ENCODE measurements around the gene SPR. TPM values are rescaled to one million over a fixed set of nuclear protein-coding genes. Genes with fewer than 3 reads are reported as not detected.

Gene SPR
- total RNA-seq, 1 experiment from 2014 or later: 37.9 TPM

DNA sequence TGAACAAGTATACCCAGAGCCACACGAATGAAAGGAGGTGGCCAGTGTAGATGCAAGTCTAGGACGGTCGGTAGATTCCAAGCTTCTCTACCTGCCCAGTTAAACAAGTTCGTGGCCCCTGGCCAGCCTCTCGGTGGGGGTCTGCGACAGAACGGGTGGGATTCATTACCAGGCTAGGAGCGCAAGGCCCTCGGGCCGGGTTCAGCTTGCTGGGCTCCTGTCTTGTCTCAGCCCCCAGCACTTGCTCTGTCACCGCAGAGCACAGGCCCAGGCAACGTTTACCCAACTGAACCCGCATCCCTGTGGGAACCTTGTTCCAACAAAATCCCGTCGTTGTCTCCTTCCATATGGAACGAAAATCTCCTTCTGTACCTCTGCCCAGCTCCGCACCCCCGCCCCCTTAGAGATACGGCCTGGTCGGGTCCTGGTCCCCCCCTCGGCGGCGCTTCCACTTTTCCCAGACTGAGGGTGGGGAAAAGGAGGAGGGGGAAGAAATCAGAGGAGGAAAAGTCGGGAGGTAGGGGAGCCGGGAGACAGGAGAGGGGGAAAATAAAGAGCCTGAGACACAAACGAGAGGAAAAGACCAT, 28.2 kb downstream of the SPR start:
- DNase-seq (ENCODE audit: low read depth): no peak

- no peak for DNase-seq (ENCODE audit: low read depth)
Observed at GRCh38 chr2:72915907-72916742, 28.9 kb downstream of the SPR start.

- no peak for DNase-seq (ENCODE audit: low read depth)
Observed at GRCh38 chr2:72916743-72917137, 29.5 kb downstream of the SPR start.

- DNase-seq (ENCODE audit: low read depth): no peak
Observed at GRCh38 chr2:72917138-72917876, 30.1 kb downstream of the SPR start, which contains the start of gene EMX1. TSS of gene EMX1 (plus strand) at chr2:72917519. CDS start at chr2:72917853, 334 bp downstream.

GRCh38 chr2:72917877-72918553, 30.8 kb downstream of the SPR start:
- no peak for DNase-seq (ENCODE audit: low read depth)

- no peak for DNase-seq (ENCODE audit: low read depth)
Observed at GRCh38 chr2:72919414-72920317, 32.5 kb downstream of the SPR start.

- DNase-seq (ENCODE audit: low read depth): no peak
Observed at GRCh38 chr2:72920318-72921087, 33.3 kb downstream of the SPR start.

- DNase-seq (ENCODE audit: low read depth): no peak
Observed at GRCh38 chr2:72921088-72921851, 34.1 kb downstream of the SPR start.

DNA sequence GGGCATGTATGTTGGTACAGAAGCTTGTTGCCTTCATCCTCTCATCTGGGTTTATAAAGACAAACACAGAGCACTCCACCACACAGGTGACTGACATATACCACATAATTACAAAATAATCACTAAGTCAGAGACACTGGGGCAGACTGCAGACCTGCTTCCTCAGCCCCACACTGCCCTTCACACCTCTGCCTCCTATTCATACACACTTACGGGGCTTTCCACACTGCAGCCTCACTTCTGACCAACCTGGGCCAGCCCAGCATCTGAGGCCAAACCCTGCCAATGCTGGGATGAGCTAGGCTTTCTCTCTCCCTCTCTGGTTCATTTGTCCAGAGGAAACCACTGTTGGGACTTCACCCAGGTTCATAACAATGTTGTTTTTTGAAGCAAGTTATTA, 34.6 kb downstream of the SPR start:
- DNase-seq (ENCODE audit: low read depth): no peak

GRCh38 chr2:72923833-72924352, 36.7 kb downstream of the SPR start:
- no peak for DNase-seq (ENCODE audit: low read depth)

DNA sequence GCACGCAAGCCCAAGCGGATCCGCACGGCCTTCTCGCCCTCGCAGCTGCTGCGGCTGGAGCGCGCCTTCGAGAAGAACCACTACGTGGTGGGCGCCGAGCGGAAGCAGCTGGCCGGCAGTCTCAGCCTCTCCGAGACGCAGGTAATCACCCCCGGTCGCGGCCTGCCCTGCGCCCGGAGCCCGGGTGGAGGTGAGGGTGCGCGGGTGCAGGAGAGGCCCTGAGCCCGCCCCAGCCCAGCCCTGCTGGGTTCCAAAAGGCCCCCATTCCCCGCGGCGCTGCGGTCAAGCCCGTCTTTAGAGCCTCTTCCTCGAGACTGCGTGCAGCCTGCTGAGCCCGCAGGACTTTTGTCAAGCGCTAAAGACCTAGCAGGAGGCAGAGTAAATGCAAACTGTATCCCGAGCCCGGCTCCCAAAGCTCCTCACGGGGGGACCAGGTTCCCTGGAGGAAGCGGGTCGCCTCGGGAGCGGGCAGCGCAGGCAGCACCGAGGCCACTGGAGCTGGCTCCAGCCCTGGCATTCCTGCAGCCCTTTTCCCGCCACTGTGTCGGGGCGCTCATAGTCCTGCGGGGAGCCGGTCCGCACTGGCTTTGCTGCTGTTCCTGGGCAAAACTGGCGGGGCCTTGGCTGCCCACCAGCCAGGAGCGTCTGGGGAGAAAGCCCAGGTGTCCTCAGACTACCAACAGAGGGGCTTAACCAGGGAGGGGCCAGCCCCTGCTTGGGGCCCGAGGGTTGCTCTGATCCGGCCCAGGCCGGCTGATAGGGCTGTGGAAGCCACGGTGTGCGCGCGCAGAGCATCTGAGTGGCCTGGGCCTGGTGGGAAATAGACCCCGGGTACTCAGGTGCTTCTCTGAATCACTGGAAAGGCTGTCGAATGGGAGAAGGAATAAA, 37.4 kb downstream of the SPR start:
- no peak for DNase-seq (ENCODE audit: low read depth)

GRCh38 chr2:72925328-72925943, 38.2 kb downstream of the SPR start:
- DNase-seq (ENCODE audit: low read depth): no peak

DNA sequence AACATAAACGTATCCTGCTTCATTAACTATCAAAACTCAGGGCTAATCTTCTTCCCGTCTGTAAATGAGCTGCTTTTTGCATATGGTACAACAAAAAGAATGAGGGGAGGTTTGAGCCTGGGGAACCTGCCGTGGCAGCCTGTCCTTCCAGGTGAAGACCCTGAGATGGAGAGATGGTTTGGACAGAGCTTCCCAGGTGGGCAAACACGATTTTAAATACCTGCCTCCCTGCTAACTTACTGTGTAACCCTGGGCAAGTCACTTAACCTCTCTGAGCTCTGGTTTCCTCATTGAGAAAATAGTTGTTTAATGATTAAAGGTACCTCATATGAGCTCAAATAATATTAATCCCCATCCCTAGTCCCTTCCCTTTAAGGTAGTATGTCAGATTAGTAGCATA, 39.2 kb downstream of the SPR start:
- DNase-seq (ENCODE audit: low read depth): no peak

GRCh38 chr2:72926811-72927465, 39.7 kb downstream of the SPR start:
- no peak for DNase-seq (ENCODE audit: low read depth)

GRCh38 chr2:72927619-72928550, 40.7 kb downstream of the SPR start:
- no peak for DNase-seq (ENCODE audit: low read depth)

DNA sequence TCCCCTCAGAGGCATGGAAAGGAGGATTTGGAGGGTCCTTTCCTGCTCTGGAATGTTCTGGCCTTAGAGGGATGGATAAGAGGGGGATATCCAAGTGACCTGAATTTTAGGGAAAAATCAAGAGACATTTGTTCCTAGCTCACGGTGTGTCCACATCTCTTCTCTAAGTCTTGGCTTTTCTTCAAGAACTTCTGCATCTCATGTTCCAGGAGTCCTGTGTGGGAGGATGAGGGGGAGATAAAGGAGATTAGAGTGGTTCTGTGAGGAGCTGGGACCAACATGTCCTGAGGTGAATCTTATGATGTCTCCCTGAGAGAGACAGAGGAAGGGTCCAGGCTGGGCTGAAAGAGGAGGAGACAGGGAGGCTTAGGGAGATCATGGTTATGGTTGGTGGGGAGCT, 41.8 kb downstream of the SPR start:
- no peak for DNase-seq (ENCODE audit: low read depth)
